HG03045 (cell line): ENCODE results near the gene ZNRF4.
"Not testable (repeated sequence)": the region's sequence is repeated elsewhere in the genome, so short reads cannot be mapped to it uniquely, and the experiment has no call there.

Experiments
- ATAC-seq: cut with Tn5 transposase; IDR thresholded peaks from one replicate; pipeline ENCODE4 v1.9.1; 2021; ENCODE audit warnings: mild to moderate bottlenecking, moderate library complexity; ENCODE audit not compliant: unreplicated experiment

The ZNRF4 gene

GRCh38 chr19:5455367-5456129 is at the start of gene ZNRF4:
ZNRF4 (plus strand) TSS chr19:5455417; CDS start chr19:5455492, 75 bp downstream.
- no peak for ATAC-seq

- not testable (repeated sequence) for ATAC-seq
These were observed 49.0 kb upstream of the ZNRF4 start for GRCh38 chr19:5406198-5406597.

- no peak for ATAC-seq
These were observed 48.4 kb upstream of the ZNRF4 start for GRCh38 chr19:5406816-5407215.

GRCh38 chr19:5407356-5407755 is 47.9 kb upstream of the ZNRF4 start:
- no peak for ATAC-seq

GRCh38 chr19:5417495-5418436 is 37.5 kb upstream of the ZNRF4 start:
- no peak for ATAC-seq

- ATAC-seq: no peak
These were observed 36.5 kb upstream of the ZNRF4 start for GRCh38 chr19:5418677-5419076.

GRCh38 chr19:5420953-5421352 is 34.3 kb upstream of the ZNRF4 start:
- ATAC-seq: no peak

- no peak for ATAC-seq
These were observed 31.6 kb upstream of the ZNRF4 start for GRCh38 chr19:5423567-5424125.

- no peak for ATAC-seq
These were observed 30.8 kb upstream of the ZNRF4 start for GRCh38 chr19:5424192-5424973.

GRCh38 chr19:5425260-5425659 is 30.0 kb upstream of the ZNRF4 start:
- no peak for ATAC-seq

GRCh38 chr19:5430237-5430636 is 25.0 kb upstream of the ZNRF4 start:
- no peak for ATAC-seq

- no peak for ATAC-seq
These were observed 22.5 kb upstream of the ZNRF4 start for GRCh38 chr19:5432687-5433086.

- no peak for ATAC-seq
These were observed 20.8 kb upstream of the ZNRF4 start for GRCh38 chr19:5434351-5434917.

GRCh38 chr19:5434970-5435641 is 20.1 kb upstream of the ZNRF4 start:
- ATAC-seq: no peak

- ATAC-seq: no peak
These were observed 19.6 kb upstream of the ZNRF4 start for GRCh38 chr19:5435642-5436017.

GRCh38 chr19:5436106-5436947 is 18.9 kb upstream of the ZNRF4 start:
- ATAC-seq: no peak

- ATAC-seq: no peak
These were observed 18.3 kb upstream of the ZNRF4 start for GRCh38 chr19:5436948-5437306.

- ATAC-seq: not testable (repeated sequence)
These were observed 16.5 kb upstream of the ZNRF4 start for GRCh38 chr19:5438756-5439155.

- ATAC-seq: no peak
These were observed 15.8 kb upstream of the ZNRF4 start for GRCh38 chr19:5439452-5439851.
